ENCODE results near the gene P2RX5.

Gene P2RX5

GRCh38 chr17:3626831-3627768 lies 68.9 kb downstream of the P2RX5 start:
- DNase-seq (ENCODE audit: extremely low read depth, low read depth) = no peak
- H3K4me3 ChIP-seq (replicated peaks; ENCODE audit: low read depth, low read length) = no peak overlapping the region
- TF ChIP-seq CTCF (IDR thresholded peaks at IDR 0.05; ENCODE audit: low read depth, low read length, missing control alignments) = no peak
